H1 (cell line): ENCODE data around the gene KLHDC7A. TPM values are rescaled to one million over a fixed set of nuclear protein-coding genes. Genes with fewer than 3 reads are reported as not detected.
A peak's percentile ranks its signal among the peaks of the same experiment; 100 is the strongest.

ENCODE experiments used
- CTCF ChIA-PET: fragments of 300-600 bp; sonication (Branson Sonifier 250); formaldehyde crosslinking; loops from one replicate; lab custom pipeline; 2021; ENCODE audit not compliant: partially characterized antibody; lab: Charles Lee
- POLR2A ChIA-PET: fragments of 300-600 bp; sonication (Branson Sonifier 250); formaldehyde crosslinking; loops from one replicate; lab custom pipeline; 2021; ENCODE audit warnings: inconsistent platforms; ENCODE audit not compliant: partially characterized antibody; lab: Charles Lee
- DNase-seq, 2 experiments: peaks; one replicate each; pipeline versions ENCODE4 v3.0.0 to v3.0.0-alpha.2; 2010 to 2022; ENCODE audit warnings: low spot score in 2 of 2, low read depth in 1 of 2, mixed read lengths in 1 of 2
- FAIRE-seq: peaks from 2 replicates; lab custom pipeline; 2011; peaks lifted over from hg19 to GRCh38; lab: Jason Lieb, UNC
- H2AFZ ChIP-seq: 2 replicates; pipeline ENCODE4 v1.8.1; 2012; ENCODE audit warnings: low read length, inconsistent platforms
- H2AK5ac ChIP-seq: 2 replicates; pipeline ENCODE4 v1.6.1; 2013; ENCODE audit warnings: low read depth, low read length
- H2BK120ac ChIP-seq: replicated peaks from 2 replicates; pipeline ENCODE3; 2013; ENCODE audit warnings: low read depth, low read length, inconsistent platforms
- H2BK12ac ChIP-seq: 2 replicates; pipeline ENCODE4 v1.6.1; 2013; ENCODE audit warnings: low read depth, low read length
- H2BK15ac ChIP-seq: 2 replicates; pipeline ENCODE4 v1.6.1; 2013; ENCODE audit warnings: low read length
- H2BK20ac ChIP-seq: 2 replicates; pipeline ENCODE4 v1.6.1; 2013; ENCODE audit warnings: low read length
- H2BK5ac ChIP-seq: 2 replicates; pipeline ENCODE4 v1.6.1; 2013; ENCODE audit warnings: low read depth, low read length
- H3K14ac ChIP-seq: 2 replicates; pipeline ENCODE4 v1.6.1; 2013; ENCODE audit warnings: inconsistent platforms; ENCODE audit not compliant: insufficient read length
- H3K18ac ChIP-seq: 2 replicates; pipeline ENCODE4 v1.6.1; 2013; ENCODE audit warnings: low read length; ENCODE audit errors: extremely low read depth
- H3K23ac ChIP-seq: 2 replicates; pipeline ENCODE4 v1.6.1; 2013; ENCODE audit warnings: inconsistent platforms; ENCODE audit not compliant: insufficient read length
- H3K23me2 ChIP-seq: 2 replicates; pipeline ENCODE4 v1.6.1; 2013; ENCODE audit warnings: low read depth, low read length
- H3K27ac ChIP-seq: 2 replicates; pipeline ENCODE4 v1.6.1; 2011; ENCODE audit warnings: low read depth, low read length, inconsistent platforms
- H3K27me3 ChIP-seq, 4 experiments: replicated peaks in 1 of 4; 1 replicate in 1 of 4; 2 replicates in 3 of 4; pipeline versions ENCODE4 v1.6.1 to v1.8.1; 2011 to 2013; ENCODE audit warnings: low read length in 3 of 4, mild to moderate bottlenecking in 3 of 4, inconsistent platforms in 2 of 4, mixed read lengths in 2 of 4, moderate library complexity in 1 of 4; ENCODE audit not compliant: control insufficient read depth in 3 of 4, insufficient read depth in 3 of 4; ENCODE audit errors: extremely low read depth in 1 of 4
- H3K36me3 ChIP-seq, 4 experiments: 2 replicates each; pipeline versions ENCODE4 v1.6.1 to v1.8.1; 2011 to 2013; ENCODE audit warnings: mild to moderate bottlenecking in 4 of 4, low read length in 3 of 4, moderate library complexity in 2 of 4, control low read depth in 1 of 4, inconsistent platforms in 1 of 4; ENCODE audit not compliant: insufficient read depth in 4 of 4, control insufficient read depth in 2 of 4
- H3K4ac ChIP-seq: replicated peaks from 2 replicates; pipeline ENCODE3; 2013; ENCODE audit warnings: low read length, low read depth, mixed read lengths, inconsistent platforms; ENCODE audit not compliant: insufficient read length
- H3K4me1 ChIP-seq, 4 experiments: replicated peaks in 1 of 4; 1 replicate in 1 of 4; 2 replicates in 3 of 4; pipeline versions ENCODE4 v1.6.1 to v1.8.1; 2011 to 2013; ENCODE audit warnings: low read length in 3 of 4, inconsistent platforms in 2 of 4, mixed read lengths in 1 of 4; ENCODE audit not compliant: insufficient read depth in 4 of 4, control insufficient read depth in 3 of 4
- H3K4me2 ChIP-seq, 2 experiments: 2 replicates each; pipeline versions ENCODE4 v1.6.1 to v1.8.1; 2011 to 2013; ENCODE audit warnings: low read depth in 2 of 2, low read length in 2 of 2, control low read depth in 1 of 2, inconsistent platforms in 1 of 2, mild to moderate bottlenecking in 1 of 2; ENCODE audit not compliant: insufficient read depth in 1 of 2
- H3K4me3 ChIP-seq, 4 experiments: fragments of 200-600, 300-600 bp in 1 of 4; sonication (generic), shearing (Covaris generic), sonication (Bioruptor Twin) in 1 of 4; 2 replicates each; pipeline versions ENCODE4 v1.5.1 to v1.8.1; 2011 to 2016; ENCODE audit warnings: low read length in 4 of 4, low read depth in 3 of 4, control low read depth in 2 of 4, inconsistent platforms in 2 of 4, mild to moderate bottlenecking in 2 of 4, mixed read lengths in 1 of 4, moderate library complexity in 1 of 4; ENCODE audit not compliant: insufficient read depth in 2 of 4; ENCODE audit errors: extremely low read depth in 1 of 4
- H3K56ac ChIP-seq: replicated peaks from 2 replicates; pipeline ENCODE3; 2013; ENCODE audit warnings: low read depth, mild to moderate bottlenecking, mixed read lengths, low read length, inconsistent platforms; ENCODE audit not compliant: insufficient read length
- H3K79me1 ChIP-seq: 2 replicates; pipeline ENCODE4 v1.6.1; 2013; ENCODE audit warnings: low read depth, low read length, control low read depth
- H3K79me2 ChIP-seq, 2 experiments: 2 replicates each; pipeline versions ENCODE4 v1.6.1 to v1.8.1; 2012 to 2013; ENCODE audit warnings: low read length in 2 of 2, mild to moderate bottlenecking in 2 of 2, inconsistent platforms in 1 of 2; ENCODE audit not compliant: insufficient read depth in 2 of 2, control insufficient read depth in 1 of 2
- H3K9ac ChIP-seq, 4 experiments: replicated peaks in 1 of 4; 1 replicate in 1 of 4; 2 replicates in 3 of 4; pipeline versions ENCODE4 v1.6.1 to v1.8.1; 2011 to 2013; ENCODE audit warnings: low read depth in 3 of 4, low read length in 3 of 4, control low read depth in 2 of 4, mild to moderate bottlenecking in 2 of 4, moderate library complexity in 2 of 4, inconsistent platforms in 1 of 4; ENCODE audit errors: extremely low read depth in 1 of 4
- H3K9me3 ChIP-seq, 2 experiments: 2 replicates each; pipeline versions ENCODE4 v1.6.1 to v1.8.1; 2012 to 2013; ENCODE audit warnings: mild to moderate bottlenecking in 2 of 2, moderate library complexity in 2 of 2, control low read depth in 1 of 2, inconsistent platforms in 1 of 2, low read depth in 1 of 2, low read length in 1 of 2, mixed read lengths in 1 of 2; ENCODE audit not compliant: insufficient read depth in 2 of 2
- H4K20me1 ChIP-seq, 2 experiments: replicated peaks in 1 of 2; 2 replicates each; pipeline versions ENCODE3 to v1.8.1; 2011 to 2013; ENCODE audit warnings: inconsistent platforms in 2 of 2, low read length in 2 of 2, mild to moderate bottlenecking in 1 of 2; ENCODE audit not compliant: insufficient read depth in 2 of 2, control insufficient read depth in 1 of 2
- H4K5ac ChIP-seq: 2 replicates; pipeline ENCODE4 v1.6.1; 2013; ENCODE audit warnings: low read length, low read depth, mixed read lengths, inconsistent platforms; ENCODE audit not compliant: insufficient read length
- H4K8ac ChIP-seq: 2 replicates; pipeline ENCODE4 v1.8.0; 2013; ENCODE audit warnings: mild to moderate bottlenecking, moderate library complexity, low read length, inconsistent platforms; ENCODE audit not compliant: insufficient read depth; ENCODE audit errors: extremely low read depth
- H4K91ac ChIP-seq: replicated peaks from 2 replicates; pipeline ENCODE3; 2013; ENCODE audit warnings: low read length, mixed read lengths, inconsistent platforms; ENCODE audit not compliant: insufficient read length
- CBX5 ChIP-seq: fragments of 300-800, 300-1000 bp; sonication (generic); IDR thresholded peaks from 2 replicates; pipeline ENCODE4 v1.7.1; 2016; ENCODE audit warnings: antibody characterized with exemption, low read length, low read depth
- JUND ChIP-seq: IDR thresholded peaks from 2 replicates; pipeline ENCODE4 v1.6.1; 2011; ENCODE audit warnings: mild to moderate bottlenecking, improper control_type of control experiment, low read length
- KDM4A ChIP-seq: IDR thresholded peaks from one replicate; pipeline ENCODE4 v1.7.1; 2012; ENCODE audit warnings: low read depth, mild to moderate bottlenecking, moderate library complexity, low read length, inconsistent platforms; ENCODE audit not compliant: severe bottlenecking
- MAX ChIP-seq: IDR thresholded peaks from 2 replicates; pipeline ENCODE4 v1.6.1; 2012; ENCODE audit warnings: inconsistent platforms
- POLR2AphosphoS5 ChIP-seq: IDR thresholded peaks from 2 replicates; pipeline ENCODE4 v1.6.1; 2011; ENCODE audit warnings: low read depth, low read length
- RFX5 ChIP-seq: IDR thresholded peaks from 2 replicates; pipeline ENCODE4 v1.6.1; 2011; ENCODE audit warnings: low read depth, low read length, improper control_type of control experiment, borderline replicate concordance
- RXRA ChIP-seq: IDR thresholded peaks from 2 replicates; pipeline ENCODE4 v1.6.1; 2011; ENCODE audit warnings: low read depth, mild to moderate bottlenecking, low read length, moderate library complexity; ENCODE audit not compliant: insufficient read depth
- SIN3A ChIP-seq, 2 experiments: IDR thresholded peaks in 1 of 2; conservative IDR thresholded peaks in 1 of 2; 2 replicates each; pipeline ENCODE4 v1.6.1; 2011 to 2012; ENCODE audit warnings: low read length in 2 of 2, improper control_type of control experiment in 1 of 2, low read depth in 1 of 2, mild to moderate bottlenecking in 1 of 2
- SIRT6 ChIP-seq: IDR thresholded peaks from one replicate; pipeline ENCODE4 v1.7.1; 2012; ENCODE audit warnings: low read length, inconsistent platforms
- SP1 ChIP-seq: IDR thresholded peaks from 2 replicates; pipeline ENCODE4 v1.6.1; 2011; ENCODE audit warnings: low read depth, low read length
- SRF ChIP-seq: IDR thresholded peaks from 2 replicates; pipeline ENCODE4 v1.6.1; 2011; ENCODE audit warnings: mild to moderate bottlenecking, low read depth, low read length, moderate library complexity
- TAF7 ChIP-seq: optimal IDR thresholded peaks from 2 replicates; pipeline ENCODE3; 2011; ENCODE audit warnings: low read depth, mild to moderate bottlenecking, inconsistent platforms, low read length, moderate library complexity, borderline replicate concordance
- TBP ChIP-seq: IDR thresholded peaks from 2 replicates; pipeline ENCODE4 v1.6.1; 2011; ENCODE audit warnings: low read depth, low read length, improper control_type of control experiment
- TCF12 ChIP-seq: IDR thresholded peaks from 2 replicates; pipeline ENCODE4 v1.6.1; 2011; ENCODE audit warnings: low read depth, mild to moderate bottlenecking, low read length
- WGBS, 2 experiments: shearing (Covaris generic) in 1 of 2; methylation state at CpG; one replicate each; pipeline versions ENCODE4 v1.1.6 to v1.1.7; 2013 to 2015; ENCODE audit warnings: low lambda C conversion rate in 2 of 2, mixed read lengths in 2 of 2, inconsistent platforms in 1 of 2, low coverage in 1 of 2, missing lambda C conversion rate in 1 of 2; ENCODE audit not compliant: insufficient replicate concordance in 2 of 2, insufficient coverage in 1 of 2, insufficient read length in 1 of 2; ENCODE audit errors: extremely low coverage in 1 of 2, missing lambda C conversion rate in 1 of 2; 5-methylcytosine and 5-hydroxymethylcytosine counted together
- polyA plus RNA-seq, 7 experiments: library from polyadenylated mRNA; depleted of rRNA in 3 of 7; stranded (reverse) in 5 of 7; unstranded in 2 of 7; fragments of >200 nt in 5 of 7; fragments of 200-250 nt in 2 of 7; gene quantifications; 1 replicate in 5 of 7; 2 replicates in 1 of 7; 4 replicates in 1 of 7; pipeline versions ENCODE4 v1.2.1 to v1.2.3, GENCODE V29; 2011 to 2013; ENCODE audit warnings: missing spikeins in 2 of 7, mixed read lengths in 2 of 7
- total RNA-seq: library from RNA; stranded (reverse); fragmentation: NEBNext Ultra II Directional; extraction: Animal tissue kit (Norgen Biotek cat#: 25700); gene quantifications from 2 replicates; pipeline ENCODE4 v1.2.1, GENCODE V29; 2021

Gene KLHDC7A
- total and polyA plus RNA-seq, 2 of the 8 experiments (the other 6 are each of a cell fraction or from before 2014, with no cell fraction given) = 3.9 to 18.9 TPM

GRCh38 chr1:18484276-18484675 is 3.5 kb downstream of the KLHDC7A start:
- H3K4me3 ChIP-seq = no peak overlapping the region
- 91% methylated on average over 3 of the region's 3 CpGs; no CpG with 5 or more reads in 1 of the 2 experiments for WGBS, 2 experiments
- DNase-seq (no peak), FAIRE-seq (no peak)
- no peak overlapping the region for H3K27ac ChIP-seq
- H4K5ac ChIP-seq = no peak overlapping the region
- H3K27me3 ChIP-seq = no peaks in the 10 kb centered on the region
- no peak overlapping the region for H2BK5ac ChIP-seq
- no peaks in the 10 kb centered on the region for H3K23me2 ChIP-seq
- H3K9ac ChIP-seq = no peak overlapping the region
- H3K36me3 ChIP-seq = peaks cover 5 to 29% (median 10%) of the 10 kb centered on the region in 4 experiments; a peak in 4 of 8 replicates
- ChIA-PET POLR2A (interaction anchor here (0.9 to 2.2 kb wide), 5 partner anchors 9 to 92 kb away, joined by 3 to 7 read pairs (median 4); no protein-coding TSS in a partner anchor), CTCF (interaction anchor here (0.9 to 4.0 kb wide), 8 partner anchors 13 to 261 kb away, joined by 3 to 26 read pairs (median 6); no protein-coding TSS in a partner anchor)
- no peak overlapping the region for H2AFZ ChIP-seq
- no peak overlapping the region for H3K23ac ChIP-seq
- H3K79me2 ChIP-seq = peaks cover 0 to 4% of the 10 kb centered on the region in 2 experiments; a peak in 1 of 4 replicates
- no peak overlapping the region for H3K14ac ChIP-seq
- no peak overlapping the region for H2BK120ac ChIP-seq
- H4K91ac ChIP-seq = no peak overlapping the region
- 0 out of 2 replicates have a peak, but pooled peaks cover 6% of the 10 kb centered on the region for H3K79me1 ChIP-seq
- H2BK12ac ChIP-seq = peak overlapping the region; percentile 32; the same call in 1 of the 2 replicates
- H2BK15ac ChIP-seq = 0 out of 2 replicates have a peak overlapping the region, but pooled peaks have one; percentile 19
- no peak overlapping the region for H3K18ac ChIP-seq
- no peak overlapping the region for H2AK5ac ChIP-seq
- H2BK20ac ChIP-seq = peak overlapping the region; percentile 25; the same call in 1 of the 2 replicates
- no peaks in the 10 kb centered on the region for H4K20me1 ChIP-seq
- no peak overlapping the region for H3K4me2 ChIP-seq
- H3K9me3 ChIP-seq = peaks cover 0 to 34% of the 10 kb centered on the region in 2 experiments; a peak in 3 of 4 replicates
- H3K4ac ChIP-seq = no peak overlapping the region
- H3K56ac ChIP-seq = no peak overlapping the region
- H3K4me1 ChIP-seq = peaks cover 9 to 30% (median 18%) of the 10 kb centered on the region in 4 experiments
- no peak overlapping the region for H4K8ac ChIP-seq
- TF ChIP-seq JUND (no peak), KDM4A (no peak), TCF12 (no peak), RXRA (no peak), TAF7 (no peak), SP1 (no peak), SRF (no peak), SIN3A (conservative IDR thresholded peaks at IDR 0.05 in 1 of 2, IDR thresholded peaks at IDR 0.05 in 1 of 2; ENCODE audit: low read depth in 1 of 2, low read length in 2 of 2) (no peak), CBX5 (no peak), TBP (no peak), RFX5 (no peak), POLR2AphosphoS5 (no peak), MAX (no peak), SIRT6 (no peak)
